Kidney epithelial cell (primary cell): ENCODE data around the gene BNIPL. TPM values are rescaled to one million over a fixed set of nuclear protein-coding genes. Genes with fewer than 3 reads are reported as not detected.

Source experiments
- DNase-seq: peaks from one replicate; pipeline ENCODE4 v3.0.0-alpha.2; 2010; ENCODE audit warnings: low read depth
- H3K27me3 ChIP-seq: 2 replicates; pipeline ENCODE4 v1.6.0; 2011; ENCODE audit warnings: low read length; ENCODE audit not compliant: control insufficient read depth, insufficient read depth
- H3K36me3 ChIP-seq: 2 replicates; pipeline ENCODE4 v1.5.1; 2011; ENCODE audit warnings: low read length; ENCODE audit not compliant: control insufficient read depth, insufficient read depth
- H3K4me3 ChIP-seq: 2 replicates; pipeline ENCODE4 v1.5.1; 2011; ENCODE audit warnings: low read depth, mild to moderate bottlenecking, control low read depth, low read length
- total RNA-seq: library from RNA; depleted of rRNA; stranded (reverse); fragments of >200 nt; gene quantifications from 2 replicates; pipeline ENCODE4 v1.2.3, GENCODE V29; 2015
- TF ChIP-seq, protein P1 (sequence below): IDR thresholded peaks from 2 replicates; pipeline ENCODE4 v1.5.1; 2011; ENCODE audit warnings: mild to moderate bottlenecking, moderate library complexity, low read length, control low read depth, inconsistent platforms; ENCODE audit not compliant: insufficient read depth, poor library complexity, severe bottlenecking

BNIPL gene
- total RNA-seq, 1 donor from 2014 or later: 0.17 TPM

DNA sequence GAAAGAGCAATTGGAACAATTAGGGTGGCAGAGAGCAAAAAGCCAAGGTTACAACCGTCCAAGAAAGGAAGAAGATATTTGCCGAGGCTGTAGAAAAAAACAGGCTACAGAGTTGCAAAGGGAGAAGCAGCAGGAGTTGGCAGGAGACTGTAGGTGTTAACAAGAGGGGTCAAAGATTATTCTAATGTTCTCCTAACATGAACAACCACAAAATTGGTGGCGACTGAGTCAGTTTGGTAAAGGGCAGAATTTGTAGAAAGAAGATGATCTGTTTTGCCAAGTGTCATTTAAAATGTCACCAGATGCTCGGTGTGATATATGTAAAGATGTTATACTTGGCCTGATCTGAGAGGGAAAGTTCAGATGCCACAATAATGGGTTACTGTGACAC lies 28.5 kb upstream of the BNIPL start:
- peak overlapping the region; percentile 79 for H3K4me3 ChIP-seq
- TF ChIP-seq, protein P1, sequence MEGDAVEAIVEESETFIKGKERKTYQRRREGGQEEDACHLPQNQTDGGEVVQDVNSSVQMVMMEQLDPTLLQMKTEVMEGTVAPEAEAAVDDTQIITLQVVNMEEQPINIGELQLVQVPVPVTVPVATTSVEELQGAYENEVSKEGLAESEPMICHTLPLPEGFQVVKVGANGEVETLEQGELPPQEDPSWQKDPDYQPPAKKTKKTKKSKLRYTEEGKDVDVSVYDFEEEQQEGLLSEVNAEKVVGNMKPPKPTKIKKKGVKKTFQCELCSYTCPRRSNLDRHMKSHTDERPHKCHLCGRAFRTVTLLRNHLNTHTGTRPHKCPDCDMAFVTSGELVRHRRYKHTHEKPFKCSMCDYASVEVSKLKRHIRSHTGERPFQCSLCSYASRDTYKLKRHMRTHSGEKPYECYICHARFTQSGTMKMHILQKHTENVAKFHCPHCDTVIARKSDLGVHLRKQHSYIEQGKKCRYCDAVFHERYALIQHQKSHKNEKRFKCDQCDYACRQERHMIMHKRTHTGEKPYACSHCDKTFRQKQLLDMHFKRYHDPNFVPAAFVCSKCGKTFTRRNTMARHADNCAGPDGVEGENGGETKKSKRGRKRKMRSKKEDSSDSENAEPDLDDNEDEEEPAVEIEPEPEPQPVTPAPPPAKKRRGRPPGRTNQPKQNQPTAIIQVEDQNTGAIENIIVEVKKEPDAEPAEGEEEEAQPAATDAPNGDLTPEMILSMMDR: no peak
- DNase-seq: no peak
- H3K27me3 ChIP-seq: no peaks in the 10 kb centered on the region
- no peaks in the 10 kb centered on the region for H3K36me3 ChIP-seq

DNA sequence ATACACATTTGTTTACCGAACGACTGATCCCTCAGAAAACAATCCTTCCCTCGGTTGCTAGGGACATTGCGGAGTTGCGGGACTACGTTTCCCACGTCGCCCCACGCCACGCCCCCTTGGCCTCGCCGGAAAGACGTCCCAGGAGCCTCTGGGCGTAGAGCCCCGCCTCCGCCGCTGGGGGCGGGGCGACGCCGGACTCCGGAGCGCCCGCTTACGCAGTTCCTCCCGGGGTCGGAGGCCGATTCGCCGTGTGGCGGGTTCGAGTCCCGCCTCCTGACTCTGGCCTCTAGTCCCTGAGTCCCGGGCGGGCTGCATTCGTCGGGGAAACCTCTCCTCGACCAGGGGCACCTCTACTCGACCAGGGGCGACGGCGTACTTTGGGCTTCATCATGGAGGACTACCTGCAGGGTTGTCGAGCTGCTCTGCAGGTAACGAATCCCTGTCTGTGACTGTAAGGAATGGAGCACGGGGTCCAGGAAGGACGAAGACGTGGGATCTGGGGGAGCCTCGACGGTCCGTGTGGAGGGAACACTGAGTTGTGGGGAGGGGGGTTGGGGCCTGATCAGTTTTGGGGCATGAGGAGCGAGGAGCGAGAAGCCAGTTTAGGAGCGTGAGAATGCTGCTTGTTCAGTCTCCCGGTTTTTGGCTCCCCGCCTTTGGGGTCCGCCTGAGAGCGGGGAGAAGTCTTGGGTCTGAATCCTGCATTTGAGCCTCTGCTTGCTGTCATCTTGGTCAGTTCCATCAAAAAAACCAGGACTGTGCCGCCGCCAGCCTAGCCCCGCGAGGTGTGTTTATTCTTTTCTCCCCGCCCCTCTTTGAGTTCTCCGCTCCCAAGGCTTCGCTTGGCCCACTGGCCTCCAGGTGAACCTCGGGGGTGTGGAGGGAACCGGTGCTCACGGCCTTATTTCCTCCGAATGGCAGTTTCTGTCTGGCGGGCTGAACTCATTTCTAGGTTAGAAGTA lies 27.9 kb upstream of the BNIPL start, which contains the start of gene PRUNE1:
TSS of gene PRUNE1 (plus strand) at position 206 of the 962 bp plus-strand sequence. CDS start at position 390, 184 bp downstream.
- TF ChIP-seq, protein P1: no peak
- peak; percentile 79 for DNase-seq
- peak within 1 kb of the TSS; percentile 79 for H3K4me3 ChIP-seq
- no peaks in the 10 kb centered on the region for H3K36me3 ChIP-seq
- H3K27me3 ChIP-seq: no peaks in the 10 kb centered on the region

DNA sequence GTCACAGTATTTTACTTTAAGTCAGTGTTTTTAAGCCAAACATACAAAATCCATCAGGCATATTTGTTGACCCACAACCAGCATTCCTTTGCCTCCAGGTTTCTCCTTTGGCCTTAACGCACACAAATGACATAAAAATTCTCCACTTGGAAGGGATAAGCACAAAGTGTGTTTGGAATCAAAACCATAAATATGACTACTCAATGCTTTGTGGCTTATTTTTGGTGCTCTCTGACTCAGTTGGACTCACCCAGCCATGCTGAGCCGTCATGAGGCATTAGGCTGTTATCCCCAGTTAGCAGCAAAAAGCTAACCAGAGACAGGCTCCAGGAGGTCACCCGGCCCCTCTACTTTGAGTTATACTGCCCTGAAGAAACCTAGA lies 27.2 kb upstream of the BNIPL start:
- H3K27me3 ChIP-seq: no peaks in the 10 kb centered on the region
- TF ChIP-seq, protein P1: no peak
- no peaks in the 10 kb centered on the region for H3K36me3 ChIP-seq
- no peak for DNase-seq
- H3K4me3 ChIP-seq: peak overlapping the region; percentile 79

DNA sequence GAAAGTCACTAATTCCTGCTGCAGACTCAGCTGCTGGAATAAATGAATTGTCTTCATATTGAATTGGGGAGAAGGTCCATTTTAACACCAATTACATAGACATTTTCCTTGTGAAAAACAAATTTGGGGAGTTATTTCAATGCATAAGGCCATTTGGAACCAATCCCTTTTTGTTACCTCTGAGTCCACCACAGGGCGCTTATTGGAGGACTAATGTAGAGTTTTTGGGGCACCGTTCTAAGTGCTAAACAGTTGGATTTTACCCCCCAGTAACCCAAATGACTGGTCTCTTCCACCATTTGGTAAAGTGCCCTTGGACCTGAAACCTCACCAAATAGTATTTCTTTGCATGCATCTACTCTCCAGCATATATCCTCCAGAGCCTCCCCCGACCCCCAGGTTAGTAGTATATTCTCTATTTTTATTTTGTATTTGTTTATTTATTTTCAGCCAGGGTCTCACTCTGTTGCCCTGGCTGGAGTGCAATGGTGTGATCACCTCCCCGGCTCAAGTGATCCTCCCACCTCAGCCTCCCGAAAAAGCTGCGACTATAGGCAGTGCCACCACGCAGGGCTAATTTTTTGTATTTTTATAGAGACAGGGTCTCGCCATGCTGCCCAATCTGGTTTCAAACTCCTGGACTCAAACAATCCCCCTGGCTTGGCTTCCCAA lies 26.6 kb upstream of the BNIPL start:
- Histone ChIP-seq H3K36me3 (no peaks in the 10 kb centered on the region), H3K27me3 (no peaks in the 10 kb centered on the region), H3K4me3 (no peak overlapping the region)
- TF ChIP-seq, protein P1: no peak
- no peak for DNase-seq

DNA sequence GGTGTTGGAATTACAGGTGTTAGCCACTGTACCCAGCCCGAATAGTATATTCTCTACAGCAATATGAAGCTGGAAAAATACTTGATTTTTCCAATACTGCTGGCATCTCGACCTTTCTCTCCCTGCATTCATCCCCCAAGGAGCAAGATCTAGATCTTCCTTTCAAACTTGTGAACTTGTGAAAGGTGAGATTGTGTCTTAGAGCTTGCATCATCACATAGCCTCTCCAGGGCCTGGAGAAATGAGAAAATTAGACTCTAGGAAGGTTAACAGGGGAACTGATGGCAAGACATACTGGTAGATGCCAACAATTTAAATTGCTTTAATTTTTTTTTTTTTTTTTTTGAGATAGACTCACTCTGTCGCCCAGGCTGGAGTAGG lies 26.1 kb upstream of the BNIPL start:
- TF ChIP-seq, protein P1: no peak
- Histone ChIP-seq H3K4me3 (no peak overlapping the region), H3K27me3 (no peaks in the 10 kb centered on the region), H3K36me3 (no peaks in the 10 kb centered on the region)
- no peak for DNase-seq
